Activated naive CD8-positive, alpha-beta T cell treated with anti-CD3 and anti-CD28 coated beads for 36 hours (primary cell): Measurements from ENCODE around the gene PCNX2. TPM values are rescaled to one million over a fixed set of nuclear protein-coding genes. Genes with fewer than 3 reads are reported as not detected.
"Not testable (repeated sequence)": the region's sequence is repeated elsewhere in the genome, so short reads cannot be mapped to it uniquely, and the experiment has no call there.

Source experiments
- DNase-seq: peaks from one replicate; pipeline ENCODE4 v3.0.0; 2021
- H3K27ac Mint-ChIP-seq: one replicate; pipeline ENCODE4 v1.8.0; 2022; ENCODE audit warnings: mild to moderate bottlenecking, moderate library complexity, mixed read lengths
- H3K27me3 Mint-ChIP-seq: one replicate; pipeline ENCODE4 v1.8.0; 2022; ENCODE audit warnings: mild to moderate bottlenecking, mixed read lengths
- H3K36me3 Mint-ChIP-seq: one replicate; pipeline ENCODE4 v1.8.0; 2021; ENCODE audit warnings: mild to moderate bottlenecking, mixed read lengths
- H3K4me1 Mint-ChIP-seq: one replicate; pipeline ENCODE4 v1.8.0; 2021; ENCODE audit warnings: mixed read lengths
- H3K4me3 Mint-ChIP-seq: one replicate; pipeline ENCODE4 v1.8.0; 2022; ENCODE audit warnings: mild to moderate bottlenecking, moderate library complexity, mixed read lengths
- H3K9me3 Mint-ChIP-seq: one replicate; pipeline ENCODE4 v1.8.0; 2022; ENCODE audit warnings: mixed read lengths
- total RNA-seq, 2 experiments: library from RNA; stranded (reverse); gene quantifications; one replicate each; pipeline ENCODE4 v1.2.3, GENCODE V29; 2021

PCNX2 gene
- total RNA-seq, 2 experiments from 2014 or later: 10.6 to 12.5 TPM

- Mint-ChIP-seq H3K27me3 (no peaks in the 10 kb centered on the region), H3K36me3 (peaks cover 20% of the 10 kb centered on the region), H3K4me1 (no peaks in the 10 kb centered on the region), H3K4me3 (no peak overlapping the region), H3K27ac (no peak overlapping the region), H3K9me3 (no peaks in the 10 kb centered on the region)
- DNase-seq: no peak
These were observed 283.5 kb downstream of the PCNX2 start for GRCh38 chr1:233012021-233012420.

- no peak overlapping the region for H3K4me3 Mint-ChIP-seq
- no peaks in the 10 kb centered on the region for H3K9me3 Mint-ChIP-seq
- H3K4me1 Mint-ChIP-seq: no peaks in the 10 kb centered on the region
- no peak for DNase-seq
- H3K27ac Mint-ChIP-seq: no peak overlapping the region
- no peaks in the 10 kb centered on the region for H3K27me3 Mint-ChIP-seq
- H3K36me3 Mint-ChIP-seq: peaks cover 27% of the 10 kb centered on the region
These were observed 285.4 kb downstream of the PCNX2 start for GRCh38 chr1:233010146-233010545.

- H3K27me3 Mint-ChIP-seq: no peaks in the 10 kb centered on the region
- no peak overlapping the region for H3K4me3 Mint-ChIP-seq
- peaks cover 22% of the 10 kb centered on the region for H3K36me3 Mint-ChIP-seq
- peaks cover 4% of the 10 kb centered on the region for H3K9me3 Mint-ChIP-seq
- DNase-seq: no peak
- H3K27ac Mint-ChIP-seq: no peak overlapping the region
- no peaks in the 10 kb centered on the region for H3K4me1 Mint-ChIP-seq
These were observed 289.0 kb downstream of the PCNX2 start for GRCh38 chr1:233006541-233006973.

GRCh38 chr1:233006108-233006507, 289.4 kb downstream of the PCNX2 start:
- peaks cover 4% of the 10 kb centered on the region for H3K9me3 Mint-ChIP-seq
- H3K36me3 Mint-ChIP-seq: peaks cover 22% of the 10 kb centered on the region
- H3K27ac Mint-ChIP-seq: no peak overlapping the region
- DNase-seq: no peak
- H3K27me3 Mint-ChIP-seq: no peaks in the 10 kb centered on the region
- no peaks in the 10 kb centered on the region for H3K4me1 Mint-ChIP-seq
- H3K4me3 Mint-ChIP-seq: no peak overlapping the region

- H3K4me3 Mint-ChIP-seq: no peak overlapping the region
- peaks cover 4% of the 10 kb centered on the region for H3K9me3 Mint-ChIP-seq
- no peak for DNase-seq
- H3K4me1 Mint-ChIP-seq: no peaks in the 10 kb centered on the region
- H3K36me3 Mint-ChIP-seq: peaks cover 24% of the 10 kb centered on the region
- no peak overlapping the region for H3K27ac Mint-ChIP-seq
- H3K27me3 Mint-ChIP-seq: no peaks in the 10 kb centered on the region
These were observed 289.8 kb downstream of the PCNX2 start for GRCh38 chr1:233005703-233006102.

GRCh38 chr1:233005156-233005555, 290.4 kb downstream of the PCNX2 start:
- Mint-ChIP-seq H3K27me3 (no peaks in the 10 kb centered on the region), H3K36me3 (peaks cover 28% of the 10 kb centered on the region), H3K4me3 (no peak overlapping the region), H3K27ac (no peak overlapping the region), H3K4me1 (no peaks in the 10 kb centered on the region), H3K9me3 (peaks cover 4% of the 10 kb centered on the region)
- no peak for DNase-seq

GRCh38 chr1:233004451-233004850, 291.1 kb downstream of the PCNX2 start:
- Mint-ChIP-seq H3K4me1 (no peaks in the 10 kb centered on the region), H3K9me3 (peaks cover 4% of the 10 kb centered on the region), H3K4me3 (no peak overlapping the region), H3K27me3 (no peaks in the 10 kb centered on the region), H3K36me3 (peaks cover 35% of the 10 kb centered on the region), H3K27ac (no peak overlapping the region)
- no peak for DNase-seq

GRCh38 chr1:233003638-233004037, 291.9 kb downstream of the PCNX2 start:
- not testable (repeated sequence) for H3K27ac Mint-ChIP-seq, DNase-seq, H3K27me3 Mint-ChIP-seq, H3K9me3 Mint-ChIP-seq, H3K4me3 Mint-ChIP-seq, H3K4me1 Mint-ChIP-seq
- peaks cover 38% of the 10 kb centered on the region for H3K36me3 Mint-ChIP-seq

- H3K4me1 Mint-ChIP-seq: no peaks in the 10 kb centered on the region
- no peak overlapping the region for H3K27ac Mint-ChIP-seq
- no peak overlapping the region for H3K4me3 Mint-ChIP-seq
- H3K9me3 Mint-ChIP-seq: peaks cover 4% of the 10 kb centered on the region
- H3K36me3 Mint-ChIP-seq: peaks cover 60% of the 10 kb centered on the region
- DNase-seq: no peak
- no peaks in the 10 kb centered on the region for H3K27me3 Mint-ChIP-seq
These were observed 295.4 kb downstream of the PCNX2 start for GRCh38 chr1:232999956-233000625.

GRCh38 chr1:232998646-232999045, 296.9 kb downstream of the PCNX2 start:
- Mint-ChIP-seq H3K4me1 (no peaks in the 10 kb centered on the region), H3K36me3 (peaks cover 64% of the 10 kb centered on the region), H3K27ac (no peak overlapping the region), H3K9me3 (peaks cover 11% of the 10 kb centered on the region), H3K4me3 (no peak overlapping the region), H3K27me3 (no peaks in the 10 kb centered on the region)
- DNase-seq: no peak

- Mint-ChIP-seq H3K36me3 (peaks cover 65% of the 10 kb centered on the region), H3K4me3 (no peak overlapping the region), H3K9me3 (peaks cover 13% of the 10 kb centered on the region), H3K4me1 (no peaks in the 10 kb centered on the region), H3K27ac (no peak overlapping the region), H3K27me3 (no peaks in the 10 kb centered on the region)
- DNase-seq: no peak
These were observed 297.4 kb downstream of the PCNX2 start for GRCh38 chr1:232998138-232998537.

GRCh38 chr1:232996143-232996542, 299.4 kb downstream of the PCNX2 start:
- peaks cover 14% of the 10 kb centered on the region for H3K9me3 Mint-ChIP-seq
- H3K4me3 Mint-ChIP-seq: no peak overlapping the region
- H3K4me1 Mint-ChIP-seq: peaks cover 3% of the 10 kb centered on the region
- no peaks in the 10 kb centered on the region for H3K27me3 Mint-ChIP-seq
- H3K36me3 Mint-ChIP-seq: peaks cover 71% of the 10 kb centered on the region
- no peak for DNase-seq
- H3K27ac Mint-ChIP-seq: no peak overlapping the region

- Mint-ChIP-seq H3K27me3 (no peaks in the 10 kb centered on the region), H3K36me3 (peaks cover 66% of the 10 kb centered on the region), H3K27ac (no peak overlapping the region), H3K4me3 (no peak overlapping the region), H3K9me3 (peaks cover 14% of the 10 kb centered on the region), H3K4me1 (peaks cover 6% of the 10 kb centered on the region)
- no peak for DNase-seq
These were observed 300.3 kb downstream of the PCNX2 start for GRCh38 chr1:232995189-232995588.

- Mint-ChIP-seq H3K4me3 (no peak overlapping the region), H3K9me3 (peaks cover 14% of the 10 kb centered on the region), H3K27me3 (no peaks in the 10 kb centered on the region)
These were observed 302.0 kb downstream of the PCNX2 start for GRCh38 chr1:232993555-232993954.

GRCh38 chr1:232992227-232992626, 303.3 kb downstream of the PCNX2 start:
- Mint-ChIP-seq H3K27me3 (no peaks in the 10 kb centered on the region), H3K4me3 (no peak overlapping the region), H3K36me3 (peaks cover 41% of the 10 kb centered on the region), H3K9me3 (peaks cover 14% of the 10 kb centered on the region), H3K27ac (no peak overlapping the region), H3K4me1 (peaks cover 6% of the 10 kb centered on the region)
- no peak for DNase-seq

More at GRCh38 chr1:232993555-232993954, 302.0 kb downstream of the PCNX2 start:
- Mint-ChIP-seq H3K27ac (no peak overlapping the region), H3K36me3 (peaks cover 54% of the 10 kb centered on the region), H3K4me1 (peaks cover 6% of the 10 kb centered on the region)
- no peak for DNase-seq

GRCh38 chr1:232991238-232991637, 304.3 kb downstream of the PCNX2 start:
- no peaks in the 10 kb centered on the region for H3K27me3 Mint-ChIP-seq
- H3K36me3 Mint-ChIP-seq: peaks cover 31% of the 10 kb centered on the region
- no peak overlapping the region for H3K27ac Mint-ChIP-seq
- no peak for DNase-seq
- H3K4me3 Mint-ChIP-seq: no peak overlapping the region
- peaks cover 14% of the 10 kb centered on the region for H3K9me3 Mint-ChIP-seq
- H3K4me1 Mint-ChIP-seq: peaks cover 6% of the 10 kb centered on the region
